Measurements from ENCODE around the gene C1orf226.

Gene C1orf226

DNA sequence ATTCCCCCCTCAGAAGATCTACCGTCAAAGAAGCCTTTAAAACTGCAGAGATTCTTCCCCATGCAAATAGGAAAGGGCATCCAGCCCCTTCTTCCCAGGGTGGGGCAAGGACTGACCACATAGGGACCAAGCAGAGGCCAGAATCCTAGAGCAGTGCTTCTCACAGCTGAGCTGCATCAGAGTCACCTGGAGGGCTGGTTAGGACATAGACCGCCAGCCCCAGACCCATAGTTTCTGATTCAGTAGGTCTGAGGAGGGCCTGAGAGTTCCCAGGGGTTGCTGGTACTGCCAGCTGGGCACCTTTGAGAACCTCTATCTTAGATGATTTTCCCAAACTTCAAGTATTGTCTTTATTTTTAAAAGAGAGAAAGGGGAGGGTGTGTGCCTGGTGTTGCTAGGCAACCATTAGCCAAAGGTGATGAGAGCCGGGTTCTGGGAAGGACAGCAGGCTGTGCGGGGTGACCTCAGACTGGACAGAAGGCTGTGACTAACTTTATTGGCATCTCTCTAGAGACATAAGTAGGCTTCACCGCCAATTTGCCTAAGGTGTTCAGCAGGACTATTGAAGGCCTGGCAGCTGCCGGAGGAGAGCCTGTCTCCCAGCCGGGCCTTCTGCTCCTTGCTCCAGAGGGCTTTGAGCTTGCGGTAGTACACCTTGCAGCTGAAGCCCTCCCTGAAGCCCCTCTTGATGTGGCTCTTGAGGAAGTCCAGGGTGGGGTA lies 7.8 kb upstream of the C1orf226 start (continued):
- TF ChIP-seq PATZ1 (CRISPR knock-in tag; IDR thresholded peaks at IDR 0.05; ENCODE audit: borderline replicate concordance): no peak
- TF ChIP-seq POU6F1 (CRISPR knock-in tag; IDR thresholded peaks at IDR 0.05; ENCODE audit: borderline replicate concordance, low read depth): no peak
- no peak for TF ChIP-seq RARB (CRISPR knock-in tag; IDR thresholded peaks at IDR 0.05)
- TF ChIP-seq ZNF565 (CRISPR knock-in tag; conservative IDR thresholded peaks at IDR 0.05; ENCODE audit: low read depth): no peak
- TF ChIP-seq BACH2 (CRISPR knock-in tag; IDR thresholded peaks at IDR 0.05; ENCODE audit: borderline replicate concordance): no peak
- no peak for TF ChIP-seq ZNF8 (CRISPR knock-in tag; IDR thresholded peaks at IDR 0.05)
- TF ChIP-seq ZC3H10 (CRISPR knock-in tag; IDR thresholded peaks at IDR 0.05): no peak
- TF ChIP-seq, protein P1, sequence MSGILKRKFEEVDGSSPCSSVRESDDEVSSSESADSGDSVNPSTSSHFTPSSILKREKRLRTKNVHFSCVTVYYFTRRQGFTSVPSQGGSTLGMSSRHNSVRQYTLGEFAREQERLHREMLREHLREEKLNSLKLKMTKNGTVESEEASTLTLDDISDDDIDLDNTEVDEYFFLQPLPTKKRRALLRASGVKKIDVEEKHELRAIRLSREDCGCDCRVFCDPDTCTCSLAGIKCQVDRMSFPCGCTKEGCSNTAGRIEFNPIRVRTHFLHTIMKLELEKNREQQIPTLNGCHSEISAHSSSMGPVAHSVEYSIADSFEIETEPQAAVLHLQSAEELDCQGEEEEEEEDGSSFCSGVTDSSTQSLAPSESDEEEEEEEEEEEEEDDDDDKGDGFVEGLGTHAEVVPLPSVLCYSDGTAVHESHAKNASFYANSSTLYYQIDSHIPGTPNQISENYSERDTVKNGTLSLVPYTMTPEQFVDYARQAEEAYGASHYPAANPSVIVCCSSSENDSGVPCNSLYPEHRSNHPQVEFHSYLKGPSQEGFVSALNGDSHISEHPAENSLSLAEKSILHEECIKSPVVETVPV (CRISPR knock-in tag; IDR thresholded peaks at IDR 0.05): no peak

DNA sequence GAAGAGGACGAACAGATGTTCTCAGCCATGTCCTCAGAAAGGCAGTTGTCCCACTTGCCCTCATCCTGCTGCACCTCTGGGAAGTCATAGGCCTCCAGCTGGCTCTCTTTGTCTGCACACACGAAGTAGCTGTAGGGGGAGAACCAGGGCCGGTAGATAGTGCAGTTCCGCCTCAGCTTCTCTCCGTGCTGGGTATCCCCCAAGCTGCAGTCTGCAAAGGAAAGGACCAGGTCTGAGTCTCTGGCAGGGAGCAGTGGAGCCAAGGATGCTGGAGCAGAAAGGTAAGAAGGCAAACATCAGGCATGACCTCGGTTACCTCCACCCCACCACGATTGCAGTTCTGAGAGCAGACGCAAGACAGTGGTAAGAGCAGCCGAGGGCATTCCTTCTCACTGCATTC lies 7.1 kb upstream of the C1orf226 start:
- ATAC-seq: no peak
- TF ChIP-seq SNAI2 (CRISPR knock-in tag; IDR thresholded peaks at IDR 0.05) (no peak), OSR1 (CRISPR knock-in tag; IDR thresholded peaks at IDR 0.05) (no peak), PPARA (CRISPR knock-in tag; IDR thresholded peaks at IDR 0.05; ENCODE audit: borderline replicate concordance) (no peak), ISL1 (CRISPR knock-in tag; IDR thresholded peaks at IDR 0.05) (no peak), ESRRG (CRISPR knock-in tag; IDR thresholded peaks at IDR 0.05) (no peak), ZC3H10 (CRISPR knock-in tag; IDR thresholded peaks at IDR 0.05) (no peak), ZNF70 (CRISPR knock-in tag; IDR thresholded peaks at IDR 0.05) (no peak), ZNF565 (CRISPR knock-in tag; conservative IDR thresholded peaks at IDR 0.05; ENCODE audit: low read depth) (no peak), PATZ1 (CRISPR knock-in tag; IDR thresholded peaks at IDR 0.05; ENCODE audit: borderline replicate concordance) (no peak), ARNTL (CRISPR knock-in tag; IDR thresholded peaks at IDR 0.05; ENCODE audit: borderline replicate concordance, low read depth) (no peak), ZFP3 (CRISPR knock-in tag; IDR thresholded peaks at IDR 0.05) (no peak), TCF4 (CRISPR knock-in tag; IDR thresholded peaks at IDR 0.05; ENCODE audit: borderline replicate concordance) (no peak)
- TF ChIP-seq, protein P1 (CRISPR knock-in tag; IDR thresholded peaks at IDR 0.05): no peak
- TF ChIP-seq, protein P2, sequence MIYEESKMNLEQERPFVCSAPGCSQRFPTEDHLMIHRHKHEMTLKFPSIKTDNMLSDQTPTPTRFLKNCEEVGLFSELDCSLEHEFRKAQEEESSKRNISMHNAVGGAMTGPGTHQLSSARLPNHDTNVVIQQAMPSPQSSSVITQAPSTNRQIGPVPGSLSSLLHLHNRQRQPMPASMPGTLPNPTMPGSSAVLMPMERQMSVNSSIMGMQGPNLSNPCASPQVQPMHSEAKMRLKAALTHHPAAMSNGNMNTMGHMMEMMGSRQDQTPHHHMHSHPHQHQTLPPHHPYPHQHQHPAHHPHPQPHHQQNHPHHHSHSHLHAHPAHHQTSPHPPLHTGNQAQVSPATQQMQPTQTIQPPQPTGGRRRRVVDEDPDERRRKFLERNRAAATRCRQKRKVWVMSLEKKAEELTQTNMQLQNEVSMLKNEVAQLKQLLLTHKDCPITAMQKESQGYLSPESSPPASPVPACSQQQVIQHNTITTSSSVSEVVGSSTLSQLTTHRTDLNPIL (CRISPR knock-in tag; IDR thresholded peaks at IDR 0.05; ENCODE audit: low read depth): no peak

DNA sequence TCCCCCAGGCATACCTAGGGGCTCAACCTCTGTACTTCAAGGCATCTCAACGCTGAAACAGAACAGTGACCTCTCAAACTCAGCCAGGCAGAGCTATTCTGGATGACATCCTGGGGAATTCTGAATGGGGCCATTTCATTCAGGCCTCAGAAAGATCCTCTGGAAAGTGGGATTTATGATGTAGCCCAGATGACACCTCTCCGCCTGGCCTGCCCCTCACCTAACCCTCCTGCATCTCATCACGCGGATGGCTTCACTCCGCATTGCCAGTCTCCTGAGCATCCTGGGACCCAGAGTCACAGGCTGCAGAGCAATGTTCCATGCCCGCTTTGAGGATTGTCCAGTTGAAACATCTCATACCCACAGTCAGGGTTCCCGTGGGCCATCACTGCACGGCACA lies 6.1 kb upstream of the C1orf226 start:
- TF ChIP-seq BACH2 (CRISPR knock-in tag; IDR thresholded peaks at IDR 0.05; ENCODE audit: borderline replicate concordance) (no peak), PPARA (CRISPR knock-in tag; IDR thresholded peaks at IDR 0.05; ENCODE audit: borderline replicate concordance) (no peak), SNAI2 (CRISPR knock-in tag; IDR thresholded peaks at IDR 0.05) (no peak), PATZ1 (CRISPR knock-in tag; IDR thresholded peaks at IDR 0.05; ENCODE audit: borderline replicate concordance) (no peak), OSR1 (CRISPR knock-in tag; IDR thresholded peaks at IDR 0.05) (no peak), ARNTL (CRISPR knock-in tag; IDR thresholded peaks at IDR 0.05; ENCODE audit: borderline replicate concordance, low read depth) (no peak), ZFP3 (CRISPR knock-in tag; IDR thresholded peaks at IDR 0.05) (no peak)
- TF ChIP-seq, protein P2 (CRISPR knock-in tag; IDR thresholded peaks at IDR 0.05; ENCODE audit: low read depth): no peak

More for the DNA sequence above, 6.1 kb upstream of the C1orf226 start:
- no peak for ATAC-seq

Data from SK-N-SH treated with all-trans-retinoic acid at 6 μM for 48 hours (cell line).